GM23248 (cell line): ENCODE data around the gene ZNF576. TPM values are rescaled to one million over a fixed set of nuclear protein-coding genes. Genes with fewer than 3 reads are reported as not detected.

Source experiments
- DNase-seq: peaks from one replicate; pipeline ENCODE4 v3.0.0-alpha.2; 2015
- H2AFZ ChIP-seq: fragments of 200-600 bp; sonication (generic); 2 replicates; pipeline ENCODE4 v1.6.1; 2016; ENCODE audit warnings: antibody characterized with exemption
- H3F3A ChIP-seq: fragments of 200-600 bp; sonication (generic); 2 replicates; pipeline ENCODE4 v1.6.1; 2016; ENCODE audit warnings: mild to moderate bottlenecking, antibody characterized with exemption, mixed run types; ENCODE audit not compliant: insufficient read depth
- H3K27ac ChIP-seq: fragments of 200-600 bp; sonication (generic); 2 replicates; pipeline ENCODE4 v1.5.1; 2016; ENCODE audit warnings: mild to moderate bottlenecking
- H3K27me3 ChIP-seq: fragments of 200-600 bp; sonication (generic); replicated peaks from 2 replicates; pipeline ENCODE4 v1.6.1; 2016; ENCODE audit warnings: mild to moderate bottlenecking; ENCODE audit not compliant: insufficient read depth
- H3K36me3 ChIP-seq: fragments of 200-600 bp; sonication (generic); 2 replicates; pipeline ENCODE4 v1.6.1; 2016; ENCODE audit warnings: low read depth, mild to moderate bottlenecking
- H3K4me1 ChIP-seq: fragments of 200-600 bp; sonication (generic); 2 replicates; pipeline ENCODE4 v1.6.1; 2016; ENCODE audit warnings: mild to moderate bottlenecking; ENCODE audit not compliant: insufficient read depth
- H3K4me2 ChIP-seq: fragments of 200-600 bp; sonication (generic); one replicate; pipeline ENCODE4 v1.6.1; 2016; ENCODE audit warnings: mild to moderate bottlenecking; ENCODE audit not compliant: unreplicated experiment
- H3K4me3 ChIP-seq: fragments of 200-600 bp; sonication (generic); 2 replicates; pipeline ENCODE4 v1.5.1; 2016; ENCODE audit warnings: mild to moderate bottlenecking
- H3K79me2 ChIP-seq: fragments of 200-600 bp; sonication (generic); 2 replicates; pipeline ENCODE4 v1.6.1; 2016; ENCODE audit warnings: mild to moderate bottlenecking; ENCODE audit not compliant: insufficient read depth
- H3K9ac ChIP-seq: fragments of 200-600 bp; sonication (generic); 2 replicates; pipeline ENCODE4 v1.6.1; 2016; ENCODE audit warnings: mild to moderate bottlenecking
- H3K9me2 ChIP-seq: fragments of 200-600 bp; sonication (generic); 2 replicates; pipeline ENCODE4 v1.6.1; 2016; ENCODE audit warnings: mixed run types, mild to moderate bottlenecking, moderate library complexity; ENCODE audit not compliant: insufficient read depth
- H3K9me3 ChIP-seq: fragments of 200-600 bp; sonication (generic); one replicate; pipeline ENCODE4 v1.6.1; 2017; ENCODE audit warnings: low read depth
- H4K20me1 ChIP-seq: fragments of 200-600 bp; sonication (generic); 2 replicates; pipeline ENCODE4 v1.6.0; 2016; ENCODE audit not compliant: insufficient read depth
- EZH2 ChIP-seq: fragments of 200-600 bp; sonication (generic); IDR thresholded peaks from 2 replicates; pipeline ENCODE4 v1.6.1; 2018; ENCODE audit warnings: antibody characterized with exemption, mild to moderate bottlenecking; ENCODE audit not compliant: insufficient read depth, poor library complexity, severe bottlenecking
- EZH2phosphoT487 ChIP-seq: fragments of 200-600 bp; sonication (generic); IDR thresholded peaks from 2 replicates; pipeline ENCODE4 v1.6.1; 2018; ENCODE audit warnings: antibody characterized with exemption, moderate library complexity, mild to moderate bottlenecking, low read depth; ENCODE audit not compliant: insufficient read depth
- WGBS, 2 experiments: methylation state at CpG; one replicate each; pipeline ENCODE4 v1.1.6; 2015 to 2017; ENCODE audit warnings: low lambda C conversion rate in 2 of 2, low coverage in 1 of 2; ENCODE audit errors: missing lambda C conversion rate in 2 of 2; 5-methylcytosine and 5-hydroxymethylcytosine counted together
- in situ Hi-C: fragments of 300-500 bp; cut with MboI; formaldehyde crosslinking; loops from 2 replicates; pipeline ENCODE4 v1.15.0; 2020
- polyA plus RNA-seq: library from polyadenylated mRNA; unstranded; fragments of >200 nt; fragmentation: Nextera tagmentation; extraction: Ambion mirVana; gene quantifications from 2 replicates; pipeline ENCODE4 v1.2.1, GENCODE V29; 2016
- total RNA-seq: library from RNA; depleted of rRNA; stranded (reverse); fragments of >200 nt; shearing (Covaris generic); gene quantifications from 2 replicates; pipeline ENCODE4 v1.2.3, GENCODE V29; 2014

ZNF576 gene
- total and polyA plus RNA-seq, 2 experiments from 2014 or later, result 11.7 to 19.3 TPM

DNA sequence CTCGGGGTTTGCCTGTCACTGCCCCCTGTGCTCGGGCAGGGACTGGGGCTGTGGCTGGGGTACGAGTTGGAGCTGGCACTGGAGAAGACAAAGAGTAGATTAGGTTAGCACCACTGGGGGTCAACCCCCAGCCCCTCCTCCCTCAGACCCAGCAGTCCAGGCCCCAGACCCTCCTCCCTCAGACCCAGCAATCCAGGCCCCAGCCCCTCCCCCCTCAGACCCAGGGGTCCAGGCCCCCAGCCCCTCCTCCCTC is 44.3 kb upstream of the ZNF576 start:
- TF ChIP-seq EZH2, result no peak
- TF ChIP-seq EZH2phosphoT487, result no peak
- no peaks in the 10 kb centered on the region for H4K20me1 ChIP-seq
- in situ Hi-C loops, result no loop called here

DNA sequence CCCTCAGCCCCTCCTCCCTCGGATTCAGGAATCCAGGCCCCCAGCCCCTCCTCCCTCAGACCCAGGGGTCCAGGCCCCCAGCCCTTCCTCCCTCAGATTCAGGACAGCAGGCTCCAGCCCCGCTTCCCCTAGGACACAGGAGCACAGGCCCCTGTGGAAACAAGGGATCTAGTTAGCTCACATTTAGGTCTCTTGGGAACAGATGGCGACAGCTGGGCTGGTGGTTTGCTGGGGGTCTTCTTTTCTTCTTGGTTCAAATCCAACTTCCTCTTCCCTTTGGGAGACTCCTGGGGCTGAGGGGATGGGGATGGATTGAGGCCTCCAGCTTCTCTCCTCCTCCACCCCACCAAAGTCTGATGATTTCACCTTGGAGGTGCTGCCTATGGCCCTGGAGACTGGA is 43.8 kb upstream of the ZNF576 start:
- TF ChIP-seq EZH2, result no peak
- no peak for TF ChIP-seq EZH2phosphoT487
- Histone ChIP-seq H3K27me3 (no peaks in the 10 kb centered on the region), H3K4me1 (no peaks in the 10 kb centered on the region), H4K20me1 (no peaks in the 10 kb centered on the region), H3K4me3 (no peak overlapping the region), H3K9me2 (no peaks in the 10 kb centered on the region), H3K9ac (no peak overlapping the region), H3K27ac (no peak overlapping the region), H2AFZ (no peak overlapping the region), H3K9me3 (no peaks in the 10 kb centered on the region), H3K36me3 (peaks cover 5% of the 10 kb centered on the region; the same call in 1 of the 2 replicates), H3K79me2 (no peaks in the 10 kb centered on the region), H3K4me2 (no peak overlapping the region), H3F3A (0 out of 2 replicates have a peak, but pooled peaks cover under 1% of the 10 kb centered on the region)
- in situ Hi-C loops, result no loop called here
- WGBS, 2 experiments, result 88 to 96% methylated on average over 2 to 3 of the region's 3 CpGs
- no peak for DNase-seq

More for the DNA sequence above, 44.3 kb upstream of the ZNF576 start:
- Histone ChIP-seq H3F3A (no peaks in the 10 kb centered on the region), H3K27me3 (no peaks in the 10 kb centered on the region), H3K4me1 (no peaks in the 10 kb centered on the region), H2AFZ (no peak overlapping the region), H3K9me2 (no peaks in the 10 kb centered on the region), H3K36me3 (peaks cover 5% of the 10 kb centered on the region; the same call in 1 of the 2 replicates), H3K9ac (no peak overlapping the region), H3K4me2 (no peak overlapping the region), H3K4me3 (no peak overlapping the region), H3K27ac (no peak overlapping the region), H3K79me2 (no peaks in the 10 kb centered on the region), H3K9me3 (no peaks in the 10 kb centered on the region)
- DNase-seq, result no peak
- 86 to 88% methylated on average over 3 of the region's 3 CpGs for WGBS, 2 experiments

DNA sequence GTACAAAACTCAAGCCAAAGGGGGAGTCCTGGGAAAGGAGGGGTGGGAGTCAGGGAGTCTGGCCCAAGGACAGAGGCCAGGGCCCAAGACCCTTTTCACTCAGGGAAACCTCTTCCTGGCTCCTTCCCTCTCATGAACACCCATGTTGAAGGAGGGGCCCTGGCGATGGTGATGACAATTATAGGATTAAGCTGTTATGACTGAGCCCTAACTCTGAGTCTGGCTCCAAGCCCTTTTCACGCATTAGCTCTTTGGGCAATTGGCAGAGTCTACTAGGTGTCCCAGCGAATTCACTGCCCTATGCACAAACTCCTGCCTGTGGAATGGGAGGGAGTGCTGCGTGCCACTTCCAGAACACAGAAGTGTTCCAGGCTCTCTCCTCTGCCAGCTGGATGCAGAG is 42.7 kb upstream of the ZNF576 start:
- Histone ChIP-seq H3K9ac (no peak overlapping the region), H3K36me3 (peaks cover 5% of the 10 kb centered on the region; the same call in 1 of the 2 replicates), H3K9me3 (no peaks in the 10 kb centered on the region), H3K4me2 (no peak overlapping the region), H3K27me3 (no peaks in the 10 kb centered on the region), H3K9me2 (no peaks in the 10 kb centered on the region), H3K4me3 (no peak overlapping the region), H3K27ac (no peak overlapping the region), H2AFZ (no peak overlapping the region), H3F3A (peaks cover 5% of the 10 kb centered on the region; the same call in 1 of the 2 replicates), H3K79me2 (no peaks in the 10 kb centered on the region), H4K20me1 (no peaks in the 10 kb centered on the region), H3K4me1 (no peaks in the 10 kb centered on the region)
- TF ChIP-seq EZH2 (no peak), EZH2phosphoT487 (no peak)
- 90% methylated on average over 4 of the region's 4 CpGs for WGBS, 2 experiments
- in situ Hi-C loops, result no loop called here
- no peak for DNase-seq

DNA sequence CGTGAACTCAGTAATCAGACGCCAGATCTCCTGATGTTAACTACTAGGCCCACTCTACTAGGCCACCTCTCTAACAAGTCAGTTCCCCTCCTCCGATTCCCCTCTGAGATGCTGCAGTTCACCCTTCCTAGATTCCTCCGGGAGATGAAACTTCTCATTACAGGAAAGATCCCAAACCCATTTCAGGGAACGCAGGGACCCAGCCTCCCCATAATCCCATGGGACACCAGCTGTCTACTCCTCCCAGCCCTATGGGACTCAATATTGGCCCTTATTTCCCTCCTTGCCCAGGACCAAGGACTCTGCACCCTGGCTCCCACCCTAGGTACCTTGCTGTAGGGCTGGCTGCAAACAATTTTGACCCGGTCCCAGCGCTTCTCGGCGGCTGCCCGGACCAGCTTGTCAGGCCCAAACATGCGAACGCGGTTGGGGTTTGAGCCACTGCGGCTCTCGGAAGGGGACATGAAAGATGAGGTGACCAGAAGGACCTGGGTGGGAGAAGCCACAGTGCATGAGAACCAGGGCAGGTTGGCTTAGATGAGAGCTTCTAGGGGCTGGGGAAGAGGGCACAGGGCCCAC is 42.0 kb upstream of the ZNF576 start:
- WGBS, 2 experiments, result 96 to 98% methylated on average over 15 of the region's 15 CpGs
- H3K9me2 ChIP-seq, result no peaks in the 10 kb centered on the region
- peaks cover 5% of the 10 kb centered on the region; the same call in 1 of the 2 replicates for H3K36me3 ChIP-seq
- H3K9ac ChIP-seq, result no peak overlapping the region
- H3K4me3 ChIP-seq, result no peak overlapping the region
- in situ Hi-C loops, result no loop called here
- H3K4me1 ChIP-seq, result no peaks in the 10 kb centered on the region
- H3K9me3 ChIP-seq, result no peaks in the 10 kb centered on the region
- no peak overlapping the region for H2AFZ ChIP-seq
- H3K79me2 ChIP-seq, result no peaks in the 10 kb centered on the region
- H4K20me1 ChIP-seq, result no peaks in the 10 kb centered on the region
- no peaks in the 10 kb centered on the region for H3K27me3 ChIP-seq
- no peak for DNase-seq
- TF ChIP-seq EZH2, result no peak
- TF ChIP-seq EZH2phosphoT487, result no peak
- H3F3A ChIP-seq, result peaks cover 5% of the 10 kb centered on the region; the same call in 1 of the 2 replicates
- no peak overlapping the region for H3K27ac ChIP-seq
- H3K4me2 ChIP-seq, result no peak overlapping the region
